HG03520 (cell line): ENCODE data around the gene CEP295NL.
"Not testable (repeated sequence)": the region's sequence is repeated elsewhere in the genome, so short reads cannot be mapped to it uniquely, and the experiment has no call there.

Experiments
- ATAC-seq: cut with Tn5 transposase; IDR thresholded peaks from one replicate; pipeline ENCODE4 v1.9.1; 2021; ENCODE audit warnings: mild to moderate bottlenecking, moderate library complexity; ENCODE audit not compliant: unreplicated experiment

Gene CEP295NL

GRCh38 chr17:78873519-78874340, 29.3 kb downstream of the CEP295NL start:
- ATAC-seq, result no peak

- no peak for ATAC-seq
Observed at GRCh38 chr17:78872486-78872885, 30.5 kb downstream of the CEP295NL start.

- ATAC-seq, result no peak
Observed at GRCh38 chr17:78870621-78871020, 32.4 kb downstream of the CEP295NL start.

GRCh38 chr17:78868391-78868790, 34.6 kb downstream of the CEP295NL start:
- ATAC-seq, result no peak

GRCh38 chr17:78867046-78867445, 36.0 kb downstream of the CEP295NL start:
- not testable (repeated sequence) for ATAC-seq

- no peak for ATAC-seq
Observed at GRCh38 chr17:78865682-78866390, 37.2 kb downstream of the CEP295NL start.

GRCh38 chr17:78864117-78864516, 38.9 kb downstream of the CEP295NL start:
- no peak for ATAC-seq

- ATAC-seq, result no peak
Observed at GRCh38 chr17:78862073-78863023, 40.7 kb downstream of the CEP295NL start.

- ATAC-seq, result no peak
Observed at GRCh38 chr17:78861229-78861628, 41.8 kb downstream of the CEP295NL start.

GRCh38 chr17:78859051-78859450, 44.0 kb downstream of the CEP295NL start:
- ATAC-seq, result no peak

GRCh38 chr17:78857266-78857665, 45.7 kb downstream of the CEP295NL start:
- no peak for ATAC-seq

GRCh38 chr17:78855561-78856165, 47.3 kb downstream of the CEP295NL start:
- no peak for ATAC-seq

- ATAC-seq, result no peak
Observed at GRCh38 chr17:78854508-78854907, 48.5 kb downstream of the CEP295NL start.

- ATAC-seq, result no peak
Observed at GRCh38 chr17:78853926-78854394, 49.0 kb downstream of the CEP295NL start.

GRCh38 chr17:78852709-78853121, 50.3 kb downstream of the CEP295NL start:
- ATAC-seq, result no peak

- no peak for ATAC-seq
Observed at GRCh38 chr17:78849026-78849425, 54.0 kb downstream of the CEP295NL start.

- no peak for ATAC-seq
Observed at GRCh38 chr17:78847052-78847451, 55.9 kb downstream of the CEP295NL start.

- ATAC-seq, result no peak
Observed at GRCh38 chr17:78844301-78845005, 58.5 kb downstream of the CEP295NL start.

GRCh38 chr17:78842881-78843565, 60.0 kb downstream of the CEP295NL start:
- no peak for ATAC-seq
